A549 (cell line): ENCODE data around the gene PIK3IP1. TPM values are rescaled to one million over a fixed set of nuclear protein-coding genes. Genes with fewer than 3 reads are reported as not detected.

Experiments
- ATAC-seq, 2 experiments: fragments of 200-7000 bp in 1 of 2; fragments of >200 bp in 1 of 2; cut with Nextera tagmentation in 1 of 2; cut with Tn5 transposase in 1 of 2; 3 replicates each; pipeline versions ENCODE4 v1.8.0 to v1.9.1; 2018 to 2020; ENCODE audit warnings: mild to moderate bottlenecking in 1 of 2, moderate library complexity in 1 of 2
- CTCF ChIA-PET: fragments of 300-600 bp; sonication (Branson Sonifier 250); formaldehyde crosslinking; extraction: SDS; loops from one replicate; lab custom pipeline; 2021; ENCODE audit warnings: antibody characterized with exemption, inconsistent platforms; lab: Yijun Ruan, JAX
- POLR2A ChIA-PET: fragments of 350-600 bp; formaldehyde crosslinking; extraction: SDS; loops from one replicate; lab custom pipeline; 2021; ENCODE audit warnings: antibody characterized with exemption, inconsistent platforms; lab: Yijun Ruan, JAX
- DNase-seq, 2 experiments: peaks; one replicate each; pipeline versions ENCODE4 v3.0.0 to v3.0.0-alpha.2; 2011 to 2016; ENCODE audit warnings: low read depth in 1 of 2, low spot score in 1 of 2
- FAIRE-seq: peaks from 2 replicates; lab custom pipeline; 2011; peaks lifted over from hg19 to GRCh38; lab: Jason Lieb, UNC
- H3K27ac ChIP-seq, 2 experiments: fragments of >200 bp; sonication (Bioruptor Twin); formaldehyde crosslinking; 3 replicates each; pipeline ENCODE4 v1.5.1; 2016 to 2017
- H3K4me1 ChIP-seq: fragments of >200 bp; sonication (Bioruptor Twin); formaldehyde crosslinking; 3 replicates; pipeline ENCODE4 v1.6.1; 2016
- H3K4me2 ChIP-seq: fragments of >200 bp; sonication (Bioruptor Twin); formaldehyde crosslinking; 3 replicates; pipeline ENCODE4 v1.6.1; 2016
- H3K4me3 ChIP-seq: fragments of >200 bp; sonication (Bioruptor Twin); formaldehyde crosslinking; 3 replicates; pipeline ENCODE4 v1.5.1; 2016
- H3K9me3 ChIP-seq: fragments of >200 bp; sonication (Bioruptor Twin); formaldehyde crosslinking; 3 replicates; pipeline ENCODE4 v1.6.1; 2016
- BHLHE40 ChIP-seq: IDR thresholded peaks from 2 replicates; pipeline ENCODE4 v1.6.1; 2012; ENCODE audit warnings: low read depth, low read length, inconsistent platforms
- CBX2 ChIP-seq: fragments of 200-600 bp; sonication (generic); IDR thresholded peaks from 2 replicates; pipeline ENCODE4 v1.6.1; 2016; ENCODE audit warnings: low read depth, mild to moderate bottlenecking, borderline replicate concordance
- FOSB ChIP-seq: fragments of 250-450 bp; sonication (Bioruptor Pico); IDR thresholded peaks from 2 replicates; pipeline ENCODE4 v1.5.0; 2020; ENCODE audit warnings: mild to moderate bottlenecking, moderate library complexity
- FOXS1 ChIP-seq: fragments of 250-450 bp; sonication (Bioruptor Pico); IDR thresholded peaks from 2 replicates; pipeline ENCODE4 v1.5.0; 2020; ENCODE audit warnings: mild to moderate bottlenecking, moderate library complexity
- HDAC2 ChIP-seq: fragments of 200-600 bp; sonication (generic); IDR thresholded peaks from 2 replicates; pipeline ENCODE4 v1.6.1; 2016
- HOXB13 ChIP-seq: fragments of 250-450 bp; sonication (Bioruptor Pico); IDR thresholded peaks from 2 replicates; pipeline ENCODE4 v1.5.0; 2020; ENCODE audit warnings: low read depth, mild to moderate bottlenecking, moderate library complexity
- KDM1A ChIP-seq: fragments of 200-600 bp; sonication (generic); IDR thresholded peaks from 2 replicates; pipeline ENCODE4 v1.6.1; 2016; ENCODE audit warnings: low read depth, mild to moderate bottlenecking
- KDM5A ChIP-seq: fragments of 200-600 bp; sonication (generic); IDR thresholded peaks from 2 replicates; pipeline ENCODE4 v1.6.1; 2016; ENCODE audit warnings: antibody characterized with exemption, mild to moderate bottlenecking
- NFE2L2 ChIP-seq: fragments of 150-350 bp; conservative IDR thresholded peaks from 2 replicates; pipeline ENCODE4 v1.6.1; 2014; ENCODE audit warnings: low read length
- NR3C1 ChIP-seq: fragments of >200 bp; sonication (Bioruptor Twin); formaldehyde crosslinking; IDR thresholded peaks from 3 replicates; pipeline ENCODE4 v1.6.1; 2017
- RAD21 ChIP-seq, 2 experiments: fragments of >200 bp in 1 of 2; sonication (Bioruptor Twin) in 1 of 2; formaldehyde crosslinking in 1 of 2; IDR thresholded peaks in 1 of 2; conservative IDR thresholded peaks in 1 of 2; 2 replicates in 1 of 2; 3 replicates in 1 of 2; pipeline ENCODE4 v1.6.1; 2012 to 2018; ENCODE audit warnings: inconsistent platforms in 1 of 2
- RARB ChIP-seq: fragments of 250-450 bp; sonication (Bioruptor Pico); IDR thresholded peaks from 2 replicates; pipeline ENCODE4 v1.8.0; 2021; ENCODE audit warnings: mild to moderate bottlenecking, moderate library complexity
- RCOR1 ChIP-seq: fragments of 150-350 bp; IDR thresholded peaks from 2 replicates; pipeline ENCODE4 v1.6.1; 2014; ENCODE audit warnings: antibody characterized with exemption, low read length, low read depth
- RNF2 ChIP-seq: fragments of 200-600 bp; sonication (generic); IDR thresholded peaks from 2 replicates; pipeline ENCODE4 v1.6.1; 2016; ENCODE audit warnings: low read depth, mild to moderate bottlenecking, antibody characterized with exemption, moderate library complexity, borderline replicate concordance
- TP53 ChIP-seq: fragments of 250-450 bp; sonication (Bioruptor Pico); IDR thresholded peaks from 2 replicates; pipeline ENCODE4 v1.5.0; 2021; ENCODE audit warnings: mild to moderate bottlenecking, moderate library complexity
- ZC3H11A ChIP-seq: fragments of 450-650 bp; IDR thresholded peaks from 2 replicates; pipeline ENCODE4 v1.6.1; 2014; ENCODE audit warnings: antibody characterized with exemption, mild to moderate bottlenecking
- WGBS: methylation state at CpG from one replicate; pipeline ENCODE4 v1.1.6; 2017; ENCODE audit errors: missing lambda C conversion rate; 5-methylcytosine and 5-hydroxymethylcytosine counted together
- polyA plus RNA-seq, 4 experiments: library from polyadenylated mRNA; depleted of rRNA in 3 of 4; stranded (reverse); fragments of >200 nt; fragmentation: RNase III in 1 of 4; extraction: RNeasy Plus Mini Kit Qiagen cat#74134 plus additional on column Dnase treatment in 1 of 4; gene quantifications; 2 replicates in 3 of 4; 3 replicates in 1 of 4; pipeline ENCODE4 v1.2.3, GENCODE V29; 2011 to 2017
- TF ChIP-seq, protein P1 (sequence below): fragments of >200 bp; sonication (Bioruptor Twin); formaldehyde crosslinking; IDR thresholded peaks from 3 replicates; pipeline ENCODE4 v1.5.1; 2016
- TF ChIP-seq, protein P2 (sequence below): fragments of 450-650 bp; IDR thresholded peaks from 2 replicates; pipeline ENCODE4 v1.6.1; 2014; ENCODE audit warnings: antibody characterized with exemption
- TF ChIP-seq, protein P3 (sequence below): fragments of 250-450 bp; sonication (Bioruptor Pico); IDR thresholded peaks from 2 replicates; pipeline ENCODE4 v1.5.0; 2020; ENCODE audit warnings: low read depth, mild to moderate bottlenecking, moderate library complexity
- TF ChIP-seq, protein P4 (sequence below): fragments of 150-350 bp; IDR thresholded peaks from 2 replicates; pipeline ENCODE4 v1.6.1; 2014; ENCODE audit warnings: low read depth, mild to moderate bottlenecking, low read length
- TF ChIP-seq, protein P5 (sequence below): fragments of >200 bp; sonication (Bioruptor Twin); formaldehyde crosslinking; IDR thresholded peaks from 3 replicates; pipeline ENCODE4 v1.6.1; 2016

Gene PIK3IP1
- polyA plus RNA-seq, 2 of the 4 experiments (the other 2 are of a cell fraction) = 0.90 to 1.6 TPM

DNA sequence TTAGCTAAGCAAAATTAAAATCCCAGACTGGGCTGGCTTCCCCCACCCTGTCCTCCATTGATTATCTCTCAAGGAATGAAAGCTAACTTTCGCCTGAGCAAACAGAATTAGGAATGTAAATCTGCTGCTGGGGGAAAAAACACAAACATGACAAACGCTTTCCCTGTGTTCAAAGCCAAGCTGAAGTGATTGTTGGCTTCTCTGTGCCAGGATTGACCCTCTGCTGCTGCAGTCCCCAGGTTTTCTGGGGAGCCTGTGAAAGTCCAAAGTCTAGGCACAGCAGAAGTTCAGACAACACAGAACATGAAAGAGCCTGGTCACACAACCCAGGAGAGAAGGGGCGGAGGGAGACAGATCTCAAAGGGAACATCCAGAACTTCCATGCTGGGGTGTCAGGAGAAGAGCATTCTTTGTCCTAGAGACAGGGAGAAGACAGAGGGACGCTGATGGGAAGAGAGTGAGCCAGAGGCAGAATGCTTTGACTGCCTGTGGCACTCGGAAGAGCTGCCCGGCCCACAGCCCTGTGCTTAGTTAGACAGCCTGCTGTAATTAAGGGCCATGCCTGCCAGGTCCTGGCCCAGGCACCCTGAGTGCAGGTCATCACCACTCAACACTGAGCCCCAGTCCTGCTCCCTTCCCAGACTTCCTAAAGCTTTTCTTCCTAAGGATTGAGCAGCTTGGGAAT is 47.0 kb upstream of the PIK3IP1 start:
- Histone ChIP-seq H3K9me3 (no peaks in the 10 kb centered on the region), H3K4me1 (peaks cover 13% of the 10 kb centered on the region)
- 88% methylated on average over 6 of the region's 6 CpGs for WGBS
- no peak for DNase-seq
- no peak for ATAC-seq
- no peak for TF ChIP-seq CBX2
- no peak for TF ChIP-seq NR3C1
- TF ChIP-seq, protein P1, sequence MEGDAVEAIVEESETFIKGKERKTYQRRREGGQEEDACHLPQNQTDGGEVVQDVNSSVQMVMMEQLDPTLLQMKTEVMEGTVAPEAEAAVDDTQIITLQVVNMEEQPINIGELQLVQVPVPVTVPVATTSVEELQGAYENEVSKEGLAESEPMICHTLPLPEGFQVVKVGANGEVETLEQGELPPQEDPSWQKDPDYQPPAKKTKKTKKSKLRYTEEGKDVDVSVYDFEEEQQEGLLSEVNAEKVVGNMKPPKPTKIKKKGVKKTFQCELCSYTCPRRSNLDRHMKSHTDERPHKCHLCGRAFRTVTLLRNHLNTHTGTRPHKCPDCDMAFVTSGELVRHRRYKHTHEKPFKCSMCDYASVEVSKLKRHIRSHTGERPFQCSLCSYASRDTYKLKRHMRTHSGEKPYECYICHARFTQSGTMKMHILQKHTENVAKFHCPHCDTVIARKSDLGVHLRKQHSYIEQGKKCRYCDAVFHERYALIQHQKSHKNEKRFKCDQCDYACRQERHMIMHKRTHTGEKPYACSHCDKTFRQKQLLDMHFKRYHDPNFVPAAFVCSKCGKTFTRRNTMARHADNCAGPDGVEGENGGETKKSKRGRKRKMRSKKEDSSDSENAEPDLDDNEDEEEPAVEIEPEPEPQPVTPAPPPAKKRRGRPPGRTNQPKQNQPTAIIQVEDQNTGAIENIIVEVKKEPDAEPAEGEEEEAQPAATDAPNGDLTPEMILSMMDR = no peak
- no peak for TF ChIP-seq HOXB13 (CRISPR knock-in tag)
- no peak for TF ChIP-seq TP53 (CRISPR knock-in tag)
- no peak for TF ChIP-seq RCOR1
- TF ChIP-seq, protein P2, sequence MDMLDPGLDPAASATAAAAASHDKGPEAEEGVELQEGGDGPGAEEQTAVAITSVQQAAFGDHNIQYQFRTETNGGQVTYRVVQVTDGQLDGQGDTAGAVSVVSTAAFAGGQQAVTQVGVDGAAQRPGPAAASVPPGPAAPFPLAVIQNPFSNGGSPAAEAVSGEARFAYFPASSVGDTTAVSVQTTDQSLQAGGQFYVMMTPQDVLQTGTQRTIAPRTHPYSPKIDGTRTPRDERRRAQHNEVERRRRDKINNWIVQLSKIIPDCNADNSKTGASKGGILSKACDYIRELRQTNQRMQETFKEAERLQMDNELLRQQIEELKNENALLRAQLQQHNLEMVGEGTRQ = no peak
- TF ChIP-seq KDM1A = no peak
- TF ChIP-seq, all 56 proteins: peak for 0
- ChIA-PET POLR2A (interaction anchor here (0.5 kb wide), 1 partner anchor 39 kb away, joined by 7 read pairs; no protein-coding TSS in a partner anchor), CTCF (interaction anchor here (1.9 kb wide), 1 partner anchor 26 kb away, joined by 4 read pairs; no protein-coding TSS in a partner anchor)
- no peak overlapping the region for H3K27ac ChIP-seq
- FAIRE-seq = no peak
- H3K4me3 ChIP-seq = no peak overlapping the region
- no peak overlapping the region for H3K4me2 ChIP-seq

DNA sequence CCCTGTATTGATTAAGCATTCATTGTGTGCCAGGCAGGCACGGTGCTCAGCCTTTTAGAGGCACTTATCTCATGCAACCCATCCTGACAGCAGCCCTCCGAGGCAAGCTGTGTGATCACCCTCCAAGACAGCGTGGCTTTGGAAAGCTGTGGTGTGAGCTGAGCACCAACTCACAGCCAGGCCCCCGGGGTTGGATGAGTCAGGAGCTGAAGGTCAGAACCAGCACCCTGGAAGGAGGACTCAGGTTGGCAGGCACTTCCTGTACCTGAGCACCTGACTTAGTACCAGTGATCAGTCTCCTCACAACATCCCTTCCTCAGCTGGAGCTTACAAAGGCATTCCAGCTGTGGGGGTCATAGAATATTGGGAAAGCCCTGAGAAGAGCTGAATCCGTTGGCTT is 44.9 kb upstream of the PIK3IP1 start:
- no peak overlapping the region for H3K4me3 ChIP-seq
- FAIRE-seq (no peak), ATAC-seq (no peak), DNase-seq (no peak)
- WGBS = 87% methylated on average over 4 of the region's 5 CpGs
- no peak overlapping the region for H3K4me2 ChIP-seq
- CTCF ChIA-PET = interaction anchor here (0.6 to 2.3 kb wide), 5 partner anchors 9 to 376 kb away, joined by 3 to 13 read pairs (median 5); partner anchors contain the start of genes PATZ1 and PIK3IP1
- H3K27ac ChIP-seq = no peak overlapping the region
- TF ChIP-seq, protein P2 = no peak
- no peak for TF ChIP-seq BHLHE40
- no peak for TF ChIP-seq FOSB
- no peak for TF ChIP-seq ZC3H11A
- TF ChIP-seq, protein P3, sequence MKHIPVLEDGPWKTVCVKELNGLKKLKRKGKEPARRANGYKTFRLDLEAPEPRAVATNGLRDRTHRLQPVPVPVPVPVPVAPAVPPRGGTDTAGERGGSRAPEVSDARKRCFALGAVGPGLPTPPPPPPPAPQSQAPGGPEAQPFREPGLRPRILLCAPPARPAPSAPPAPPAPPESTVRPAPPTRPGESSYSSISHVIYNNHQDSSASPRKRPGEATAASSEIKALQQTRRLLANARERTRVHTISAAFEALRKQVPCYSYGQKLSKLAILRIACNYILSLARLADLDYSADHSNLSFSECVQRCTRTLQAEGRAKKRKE = no peak
- TF ChIP-seq, protein P4, sequence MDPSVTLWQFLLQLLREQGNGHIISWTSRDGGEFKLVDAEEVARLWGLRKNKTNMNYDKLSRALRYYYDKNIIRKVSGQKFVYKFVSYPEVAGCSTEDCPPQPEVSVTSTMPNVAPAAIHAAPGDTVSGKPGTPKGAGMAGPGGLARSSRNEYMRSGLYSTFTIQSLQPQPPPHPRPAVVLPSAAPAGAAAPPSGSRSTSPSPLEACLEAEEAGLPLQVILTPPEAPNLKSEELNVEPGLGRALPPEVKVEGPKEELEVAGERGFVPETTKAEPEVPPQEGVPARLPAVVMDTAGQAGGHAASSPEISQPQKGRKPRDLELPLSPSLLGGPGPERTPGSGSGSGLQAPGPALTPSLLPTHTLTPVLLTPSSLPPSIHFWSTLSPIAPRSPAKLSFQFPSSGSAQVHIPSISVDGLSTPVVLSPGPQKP = no peak
- TF ChIP-seq NFE2L2 = no peak
- TF ChIP-seq, protein P5, sequence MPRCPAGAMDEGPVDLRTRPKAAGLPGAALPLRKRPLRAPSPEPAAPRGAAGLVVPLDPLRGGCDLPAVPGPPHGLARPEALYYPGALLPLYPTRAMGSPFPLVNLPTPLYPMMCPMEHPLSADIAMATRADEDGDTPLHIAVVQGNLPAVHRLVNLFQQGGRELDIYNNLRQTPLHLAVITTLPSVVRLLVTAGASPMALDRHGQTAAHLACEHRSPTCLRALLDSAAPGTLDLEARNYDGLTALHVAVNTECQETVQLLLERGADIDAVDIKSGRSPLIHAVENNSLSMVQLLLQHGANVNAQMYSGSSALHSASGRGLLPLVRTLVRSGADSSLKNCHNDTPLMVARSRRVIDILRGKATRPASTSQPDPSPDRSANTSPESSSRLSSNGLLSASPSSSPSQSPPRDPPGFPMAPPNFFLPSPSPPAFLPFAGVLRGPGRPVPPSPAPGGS = no peak
- no peak for TF ChIP-seq RAD21 (conservative IDR thresholded peaks at IDR 0.05 in 1 of 2, IDR thresholded peaks at IDR 0.05 in 1 of 2)
- TF ChIP-seq FOXS1 = no peak
- no peak for TF ChIP-seq HOXB13 (CRISPR knock-in tag)
- no peak for TF ChIP-seq HDAC2
- no peak for TF ChIP-seq RARB (CRISPR knock-in tag)
- TF ChIP-seq NR3C1 = no peak
- TF ChIP-seq RNF2 = no peak
- TF ChIP-seq KDM5A = no peak
- no peaks in the 10 kb centered on the region; the same call in 2 of the 3 replicates for H3K4me1 ChIP-seq
- no peaks in the 10 kb centered on the region for H3K9me3 ChIP-seq
- POLR2A ChIA-PET = interaction anchor here (1.1 to 1.4 kb wide), 2 partner anchors 9 to 10 kb away, joined by 3 to 4 read pairs; partner anchors contain the start of gene PATZ1
